H1 (cell line): ENCODE measurements around the gene MARCHF3. TPM values are rescaled to one million over a fixed set of nuclear protein-coding genes. Genes with fewer than 3 reads are reported as not detected.

Experiments
- CTCF ChIA-PET: fragments of 300-600 bp; sonication (Branson Sonifier 250); formaldehyde crosslinking; loops from one replicate; lab custom pipeline; 2021; ENCODE audit not compliant: partially characterized antibody; lab: Charles Lee
- POLR2A ChIA-PET: fragments of 300-600 bp; sonication (Branson Sonifier 250); formaldehyde crosslinking; loops from one replicate; lab custom pipeline; 2021; ENCODE audit warnings: inconsistent platforms; ENCODE audit not compliant: partially characterized antibody; lab: Charles Lee
- DNase-seq, 2 experiments: peaks; one replicate each; pipeline versions ENCODE4 v3.0.0 to v3.0.0-alpha.2; 2010 to 2022; ENCODE audit warnings: low spot score in 2 of 2, low read depth in 1 of 2, mixed read lengths in 1 of 2
- FAIRE-seq: peaks from 2 replicates; lab custom pipeline; 2011; peaks lifted over from hg19 to GRCh38; lab: Jason Lieb, UNC
- H2AFZ ChIP-seq: 2 replicates; pipeline ENCODE4 v1.8.1; 2012; ENCODE audit warnings: low read length, inconsistent platforms
- H2AK5ac ChIP-seq: 2 replicates; pipeline ENCODE4 v1.6.1; 2013; ENCODE audit warnings: low read depth, low read length
- H2BK120ac ChIP-seq: replicated peaks from 2 replicates; pipeline ENCODE3; 2013; ENCODE audit warnings: low read depth, low read length, inconsistent platforms
- H2BK12ac ChIP-seq: 2 replicates; pipeline ENCODE4 v1.6.1; 2013; ENCODE audit warnings: low read depth, low read length
- H2BK15ac ChIP-seq: 2 replicates; pipeline ENCODE4 v1.6.1; 2013; ENCODE audit warnings: low read length
- H2BK20ac ChIP-seq: 2 replicates; pipeline ENCODE4 v1.6.1; 2013; ENCODE audit warnings: low read length
- H2BK5ac ChIP-seq: 2 replicates; pipeline ENCODE4 v1.6.1; 2013; ENCODE audit warnings: low read depth, low read length
- H3K14ac ChIP-seq: 2 replicates; pipeline ENCODE4 v1.6.1; 2013; ENCODE audit warnings: inconsistent platforms; ENCODE audit not compliant: insufficient read length
- H3K18ac ChIP-seq: 2 replicates; pipeline ENCODE4 v1.6.1; 2013; ENCODE audit warnings: low read length; ENCODE audit errors: extremely low read depth
- H3K23ac ChIP-seq: 2 replicates; pipeline ENCODE4 v1.6.1; 2013; ENCODE audit warnings: inconsistent platforms; ENCODE audit not compliant: insufficient read length
- H3K23me2 ChIP-seq: 2 replicates; pipeline ENCODE4 v1.6.1; 2013; ENCODE audit warnings: low read depth, low read length
- H3K27ac ChIP-seq: 2 replicates; pipeline ENCODE4 v1.6.1; 2011; ENCODE audit warnings: low read depth, low read length, inconsistent platforms
- H3K27me3 ChIP-seq, 4 experiments: replicated peaks in 1 of 4; 1 replicate in 1 of 4; 2 replicates in 3 of 4; pipeline versions ENCODE4 v1.6.1 to v1.8.1; 2011 to 2013; ENCODE audit warnings: low read length in 3 of 4, mild to moderate bottlenecking in 3 of 4, inconsistent platforms in 2 of 4, mixed read lengths in 2 of 4, moderate library complexity in 1 of 4; ENCODE audit not compliant: control insufficient read depth in 3 of 4, insufficient read depth in 3 of 4; ENCODE audit errors: extremely low read depth in 1 of 4
- H3K36me3 ChIP-seq, 4 experiments: 2 replicates each; pipeline versions ENCODE4 v1.6.1 to v1.8.1; 2011 to 2013; ENCODE audit warnings: mild to moderate bottlenecking in 4 of 4, low read length in 3 of 4, moderate library complexity in 2 of 4, control low read depth in 1 of 4, inconsistent platforms in 1 of 4; ENCODE audit not compliant: insufficient read depth in 4 of 4, control insufficient read depth in 2 of 4
- H3K4ac ChIP-seq: replicated peaks from 2 replicates; pipeline ENCODE3; 2013; ENCODE audit warnings: low read length, low read depth, mixed read lengths, inconsistent platforms; ENCODE audit not compliant: insufficient read length
- H3K4me1 ChIP-seq, 4 experiments: replicated peaks in 1 of 4; 1 replicate in 1 of 4; 2 replicates in 3 of 4; pipeline versions ENCODE4 v1.6.1 to v1.8.1; 2011 to 2013; ENCODE audit warnings: low read length in 3 of 4, inconsistent platforms in 2 of 4, mixed read lengths in 1 of 4; ENCODE audit not compliant: insufficient read depth in 4 of 4, control insufficient read depth in 3 of 4
- H3K4me2 ChIP-seq, 2 experiments: 2 replicates each; pipeline versions ENCODE4 v1.6.1 to v1.8.1; 2011 to 2013; ENCODE audit warnings: low read depth in 2 of 2, low read length in 2 of 2, control low read depth in 1 of 2, inconsistent platforms in 1 of 2, mild to moderate bottlenecking in 1 of 2; ENCODE audit not compliant: insufficient read depth in 1 of 2
- H3K4me3 ChIP-seq, 4 experiments: fragments of 200-600, 300-600 bp in 1 of 4; sonication (generic), shearing (Covaris generic), sonication (Bioruptor Twin) in 1 of 4; 2 replicates each; pipeline versions ENCODE4 v1.5.1 to v1.8.1; 2011 to 2016; ENCODE audit warnings: low read length in 4 of 4, low read depth in 3 of 4, control low read depth in 2 of 4, inconsistent platforms in 2 of 4, mild to moderate bottlenecking in 2 of 4, mixed read lengths in 1 of 4, moderate library complexity in 1 of 4; ENCODE audit not compliant: insufficient read depth in 2 of 4; ENCODE audit errors: extremely low read depth in 1 of 4
- H3K56ac ChIP-seq: replicated peaks from 2 replicates; pipeline ENCODE3; 2013; ENCODE audit warnings: low read depth, mild to moderate bottlenecking, mixed read lengths, low read length, inconsistent platforms; ENCODE audit not compliant: insufficient read length
- H3K79me1 ChIP-seq: 2 replicates; pipeline ENCODE4 v1.6.1; 2013; ENCODE audit warnings: low read depth, low read length, control low read depth
- H3K79me2 ChIP-seq, 2 experiments: 2 replicates each; pipeline versions ENCODE4 v1.6.1 to v1.8.1; 2012 to 2013; ENCODE audit warnings: low read length in 2 of 2, mild to moderate bottlenecking in 2 of 2, inconsistent platforms in 1 of 2; ENCODE audit not compliant: insufficient read depth in 2 of 2, control insufficient read depth in 1 of 2
- H3K9ac ChIP-seq, 4 experiments: replicated peaks in 1 of 4; 1 replicate in 1 of 4; 2 replicates in 3 of 4; pipeline versions ENCODE4 v1.6.1 to v1.8.1; 2011 to 2013; ENCODE audit warnings: low read depth in 3 of 4, low read length in 3 of 4, control low read depth in 2 of 4, mild to moderate bottlenecking in 2 of 4, moderate library complexity in 2 of 4, inconsistent platforms in 1 of 4; ENCODE audit errors: extremely low read depth in 1 of 4
- H3K9me3 ChIP-seq, 2 experiments: 2 replicates each; pipeline versions ENCODE4 v1.6.1 to v1.8.1; 2012 to 2013; ENCODE audit warnings: mild to moderate bottlenecking in 2 of 2, moderate library complexity in 2 of 2, control low read depth in 1 of 2, inconsistent platforms in 1 of 2, low read depth in 1 of 2, low read length in 1 of 2, mixed read lengths in 1 of 2; ENCODE audit not compliant: insufficient read depth in 2 of 2
- H4K20me1 ChIP-seq, 2 experiments: replicated peaks in 1 of 2; 2 replicates each; pipeline versions ENCODE3 to v1.8.1; 2011 to 2013; ENCODE audit warnings: inconsistent platforms in 2 of 2, low read length in 2 of 2, mild to moderate bottlenecking in 1 of 2; ENCODE audit not compliant: insufficient read depth in 2 of 2, control insufficient read depth in 1 of 2
- H4K5ac ChIP-seq: 2 replicates; pipeline ENCODE4 v1.6.1; 2013; ENCODE audit warnings: low read length, low read depth, mixed read lengths, inconsistent platforms; ENCODE audit not compliant: insufficient read length
- H4K8ac ChIP-seq: 2 replicates; pipeline ENCODE4 v1.8.0; 2013; ENCODE audit warnings: mild to moderate bottlenecking, moderate library complexity, low read length, inconsistent platforms; ENCODE audit not compliant: insufficient read depth; ENCODE audit errors: extremely low read depth
- H4K91ac ChIP-seq: replicated peaks from 2 replicates; pipeline ENCODE3; 2013; ENCODE audit warnings: low read length, mixed read lengths, inconsistent platforms; ENCODE audit not compliant: insufficient read length
- JUN ChIP-seq: IDR thresholded peaks from 2 replicates; pipeline ENCODE4 v1.6.1; 2011; ENCODE audit warnings: low read depth, mild to moderate bottlenecking, improper control_type of control experiment, low read length
- RNF2 ChIP-seq: fragments of 200-900, 300-1000 bp; sonication (generic); IDR thresholded peaks from 2 replicates; pipeline ENCODE4 v1.7.1; 2016; ENCODE audit warnings: borderline replicate concordance, low read depth, mild to moderate bottlenecking, antibody characterized with exemption, low read length; ENCODE audit not compliant: poor library complexity, severe bottlenecking; ENCODE audit errors: missing control alignments
- WGBS, 2 experiments: shearing (Covaris generic) in 1 of 2; methylation state at CpG; one replicate each; pipeline versions ENCODE4 v1.1.6 to v1.1.7; 2013 to 2015; ENCODE audit warnings: low lambda C conversion rate in 2 of 2, mixed read lengths in 2 of 2, inconsistent platforms in 1 of 2, low coverage in 1 of 2, missing lambda C conversion rate in 1 of 2; ENCODE audit not compliant: insufficient replicate concordance in 2 of 2, insufficient coverage in 1 of 2, insufficient read length in 1 of 2; ENCODE audit errors: extremely low coverage in 1 of 2, missing lambda C conversion rate in 1 of 2; 5-methylcytosine and 5-hydroxymethylcytosine counted together
- polyA plus RNA-seq, 7 experiments: library from polyadenylated mRNA; depleted of rRNA in 3 of 7; stranded (reverse) in 5 of 7; unstranded in 2 of 7; fragments of >200 nt in 5 of 7; fragments of 200-250 nt in 2 of 7; gene quantifications; 1 replicate in 5 of 7; 2 replicates in 1 of 7; 4 replicates in 1 of 7; pipeline versions ENCODE4 v1.2.1 to v1.2.3, GENCODE V29; 2011 to 2013; ENCODE audit warnings: missing spikeins in 2 of 7, mixed read lengths in 2 of 7
- total RNA-seq: library from RNA; stranded (reverse); fragmentation: NEBNext Ultra II Directional; extraction: Animal tissue kit (Norgen Biotek cat#: 25700); gene quantifications from 2 replicates; pipeline ENCODE4 v1.2.1, GENCODE V29; 2021
- TF ChIP-seq, protein P1 (sequence below), 3 experiments: IDR thresholded peaks; 1 replicate in 2 of 3; 2 replicates in 1 of 3; pipeline versions ENCODE4 v1.5.1 to v1.6.1; 2011; ENCODE audit warnings: low read length in 3 of 3, mild to moderate bottlenecking in 3 of 3, inconsistent platforms in 2 of 3, low read depth in 1 of 3, moderate library complexity in 1 of 3; ENCODE audit not compliant: insufficient read depth in 1 of 3; ENCODE audit errors: control extremely low read depth in 1 of 3

MARCHF3 gene
- total and polyA plus RNA-seq, 2 of the 8 experiments (the other 6 are each of a cell fraction or from before 2014, with no cell fraction given), result 12.0 to 16.9 TPM

DNA sequence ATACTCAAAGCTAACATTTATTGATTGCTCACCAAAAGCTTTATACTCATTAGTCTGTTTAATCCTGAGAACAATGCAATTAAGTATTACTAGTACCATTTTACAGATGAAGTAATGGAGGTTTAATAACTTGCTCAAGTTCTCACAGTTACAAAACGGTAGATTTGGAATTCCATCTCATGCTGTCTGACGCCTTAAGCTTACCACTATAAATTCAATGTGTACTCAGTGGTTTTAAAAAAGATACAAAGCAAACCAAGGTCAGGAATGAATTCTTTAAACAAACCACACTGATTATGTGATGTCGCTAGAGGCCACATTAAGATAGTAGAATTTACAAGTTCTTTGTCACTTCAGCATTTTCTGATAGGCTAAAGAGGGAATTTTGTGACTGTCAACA lies 44.1 kb upstream of the MARCHF3 start:
- Histone ChIP-seq H2AFZ (no peak overlapping the region), H3K79me2 (no peaks in the 10 kb centered on the region), H3K4me1 (peaks cover 0 to 12% (median 3%) of the 10 kb centered on the region in 4 experiments; a peak in 5 of 7 replicates), H3K4me2 (no peak overlapping the region), H3K27me3 (no peaks in the 10 kb centered on the region), H3K23me2 (no peaks in the 10 kb centered on the region), H3K79me1 (no peaks in the 10 kb centered on the region), H4K20me1 (no peaks in the 10 kb centered on the region), H3K18ac (no peak overlapping the region), H4K5ac (no peak overlapping the region), H3K4me3 (no peak overlapping the region), H3K56ac (no peak overlapping the region), H3K27ac (no peak overlapping the region), H2AK5ac (no peak overlapping the region), H4K8ac (no peak overlapping the region), H3K23ac (no peak overlapping the region), H2BK15ac (no peak overlapping the region), H2BK12ac (no peak overlapping the region), H3K14ac (no peak overlapping the region), H2BK120ac (no peak overlapping the region), H3K4ac (no peak overlapping the region), H3K9me3 (no peaks in the 10 kb centered on the region), H3K36me3 (no peaks in the 10 kb centered on the region), H3K9ac (no peak overlapping the region), H2BK5ac (no peak overlapping the region), H4K91ac (no peak overlapping the region), H2BK20ac (no peak overlapping the region)
- no peak for DNase-seq
- ChIA-PET POLR2A (no interaction called here), CTCF (interaction anchor here (2.5 kb wide), 1 partner anchor 10 kb away, joined by 10 read pairs; no protein-coding TSS in a partner anchor)
- WGBS, 2 experiments, result 90% methylated on average over 3 of the region's 3 CpGs; no CpG with 5 or more reads in 1 of the 2 experiments
- FAIRE-seq, result no peak
- TF ChIP-seq RNF2 (no peak), JUN (no peak)
- TF ChIP-seq, protein P1, sequence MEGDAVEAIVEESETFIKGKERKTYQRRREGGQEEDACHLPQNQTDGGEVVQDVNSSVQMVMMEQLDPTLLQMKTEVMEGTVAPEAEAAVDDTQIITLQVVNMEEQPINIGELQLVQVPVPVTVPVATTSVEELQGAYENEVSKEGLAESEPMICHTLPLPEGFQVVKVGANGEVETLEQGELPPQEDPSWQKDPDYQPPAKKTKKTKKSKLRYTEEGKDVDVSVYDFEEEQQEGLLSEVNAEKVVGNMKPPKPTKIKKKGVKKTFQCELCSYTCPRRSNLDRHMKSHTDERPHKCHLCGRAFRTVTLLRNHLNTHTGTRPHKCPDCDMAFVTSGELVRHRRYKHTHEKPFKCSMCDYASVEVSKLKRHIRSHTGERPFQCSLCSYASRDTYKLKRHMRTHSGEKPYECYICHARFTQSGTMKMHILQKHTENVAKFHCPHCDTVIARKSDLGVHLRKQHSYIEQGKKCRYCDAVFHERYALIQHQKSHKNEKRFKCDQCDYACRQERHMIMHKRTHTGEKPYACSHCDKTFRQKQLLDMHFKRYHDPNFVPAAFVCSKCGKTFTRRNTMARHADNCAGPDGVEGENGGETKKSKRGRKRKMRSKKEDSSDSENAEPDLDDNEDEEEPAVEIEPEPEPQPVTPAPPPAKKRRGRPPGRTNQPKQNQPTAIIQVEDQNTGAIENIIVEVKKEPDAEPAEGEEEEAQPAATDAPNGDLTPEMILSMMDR (IDR thresholded peaks at IDR 0.05; ENCODE audit: control extremely low read depth in 1 of 3, insufficient read depth in 1 of 3, low read depth in 1 of 3, low read length in 3 of 3), result no peak
